Measurements from ENCODE around the gene COL17A1.

COL17A1 gene

GRCh38 chr10:104049504-104050250, 36.0 kb downstream of the COL17A1 start:
- no peak for DNase-seq (ENCODE audit: low spot score)

- no peak for DNase-seq (ENCODE audit: low spot score)
Observed at GRCh38 chr10:104046651-104047050, 39.0 kb downstream of the COL17A1 start.

- DNase-seq (ENCODE audit: low spot score): peak; percentile 59
Observed at GRCh38 chr10:104045151-104046089, 40.3 kb downstream of the COL17A1 start.

- no peak for DNase-seq (ENCODE audit: low spot score)
Observed at GRCh38 chr10:104043854-104044253, 41.8 kb downstream of the COL17A1 start.

GRCh38 chr10:104043185-104043830, 42.4 kb downstream of the COL17A1 start:
- no peak for DNase-seq (ENCODE audit: low spot score)

GRCh38 chr10:104041891-104042535, 43.7 kb downstream of the COL17A1 start:
- no peak for DNase-seq (ENCODE audit: low spot score)

- DNase-seq (ENCODE audit: low spot score): peak; percentile 8
Observed at GRCh38 chr10:104040862-104041789, 44.6 kb downstream of the COL17A1 start.

- DNase-seq (ENCODE audit: low spot score): no peak
Observed at GRCh38 chr10:104040382-104040781, 45.3 kb downstream of the COL17A1 start.

- DNase-seq (ENCODE audit: low spot score): no peak
Observed at GRCh38 chr10:104038958-104039752, 46.5 kb downstream of the COL17A1 start.

GRCh38 chr10:104038537-104038936, 47.1 kb downstream of the COL17A1 start:
- DNase-seq (ENCODE audit: low spot score): no peak

GRCh38 chr10:104037261-104037951, 48.3 kb downstream of the COL17A1 start:
- no peak for DNase-seq (ENCODE audit: low spot score)

- no peak for DNase-seq (ENCODE audit: low spot score)
Observed at GRCh38 chr10:104036518-104037260, 49.0 kb downstream of the COL17A1 start.

- DNase-seq (ENCODE audit: low spot score): no peak
Observed at GRCh38 chr10:104036069-104036384, 49.7 kb downstream of the COL17A1 start.

- DNase-seq (ENCODE audit: low spot score): no peak
Observed at GRCh38 chr10:104035194-104036068, 50.2 kb downstream of the COL17A1 start.

GRCh38 chr10:104034401-104035193, 51.1 kb downstream of the COL17A1 start:
- DNase-seq (ENCODE audit: low spot score): no peak

- no peak for DNase-seq (ENCODE audit: low spot score)
Observed at GRCh38 chr10:104033966-104034365, 51.7 kb downstream of the COL17A1 start.

- no peak for DNase-seq (ENCODE audit: low spot score)
Observed at GRCh38 chr10:104033401-104033930, 52.2 kb downstream of the COL17A1 start.

All from SW480 (cell line).